ENCODE data around the gene DDX6. TPM values are rescaled to one million over a fixed set of nuclear protein-coding genes. Genes with fewer than 3 reads are reported as not detected.
"Not testable (repeated sequence)": the region's sequence is repeated elsewhere in the genome, so short reads cannot be mapped to it uniquely, and the experiment has no call there.

Gene DDX6
- 100 to 1,000 TPM; 127 to 151 (median 133) TPM for total RNA-seq (2021; fragmentation: NEBNext Ultra II Directional; extraction: Animal tissue kit (Norgen Biotek cat#: 25700))
- long read RNA-seq, full-length matches to known transcripts = 7 of 16 reads
- long read RNA-seq, partial matches to known transcripts = 1 of 16 reads
- long read RNA-seq, other reads (novel, unspliced or antisense) = 8 of 16 reads

- Mint-ChIP-seq H3K4me3 (peak within 1 kb of the TSS; percentile 97), H3K36me3 (ENCODE audit: low read depth) (peaks cover 13% of the 10 kb centered on the region), H3K9me3 (no peaks in the 10 kb centered on the region), H3K27ac (peak within 1 kb of the TSS; percentile 94), H3K27me3 (ENCODE audit: insufficient read depth) (no peaks in the 10 kb centered on the region), H3K4me1 (ENCODE audit: low read depth) (peaks cover 28% of the 10 kb centered on the region)
- TF ChIP-seq CTCF (IDR thresholded peaks at IDR 0.05) = no peak
- DNase-seq = peak; percentile 86
These were observed at the start of gene DDX6 for GRCh38 chr11:118791111-118791960. DDX6 (minus strand) TSS chr11:118791164; CDS start chr11:118786251, 4,913 bp downstream.

- peaks cover 3% of the 10 kb centered on the region; the same call in 1 of the 2 replicates for H3K27me3 Mint-ChIP-seq (ENCODE audit: insufficient read depth)
- H3K9me3 Mint-ChIP-seq = no peaks in the 10 kb centered on the region
- TF ChIP-seq CTCF (IDR thresholded peaks at IDR 0.05) = no peak
- peaks cover 28% of the 10 kb centered on the region for H3K4me1 Mint-ChIP-seq (ENCODE audit: low read depth)
- H3K4me3 Mint-ChIP-seq = no peak overlapping the region
- DNase-seq = no peak
- no peaks in the 10 kb centered on the region for H3K36me3 Mint-ChIP-seq (ENCODE audit: low read depth)
- no peak overlapping the region for H3K27ac Mint-ChIP-seq
These were observed 48.1 kb upstream of the DDX6 start for GRCh38 chr11:118838905-118839553.

GRCh38 chr11:118837868-118838267 lies 46.9 kb upstream of the DDX6 start:
- H3K36me3 Mint-ChIP-seq (ENCODE audit: low read depth) = no peaks in the 10 kb centered on the region
- peaks cover 12% of the 10 kb centered on the region for H3K27me3 Mint-ChIP-seq (ENCODE audit: insufficient read depth)
- H3K4me1 Mint-ChIP-seq (ENCODE audit: low read depth) = peaks cover 21% of the 10 kb centered on the region
- no peak overlapping the region for H3K27ac Mint-ChIP-seq
- no peak for DNase-seq
- no peak for TF ChIP-seq CTCF (IDR thresholded peaks at IDR 0.05)
- H3K9me3 Mint-ChIP-seq = no peaks in the 10 kb centered on the region
- H3K4me3 Mint-ChIP-seq = no peak overlapping the region

GRCh38 chr11:118834427-118835028 lies 43.6 kb upstream of the DDX6 start:
- Mint-ChIP-seq H3K4me3 (no peak overlapping the region; the same call in 1 of the 2 replicates), H3K27me3 (ENCODE audit: insufficient read depth) (peaks cover 15% of the 10 kb centered on the region), H3K9me3 (no peaks in the 10 kb centered on the region), H3K36me3 (ENCODE audit: low read depth) (no peaks in the 10 kb centered on the region), H3K4me1 (ENCODE audit: low read depth) (peaks cover 5% of the 10 kb centered on the region; the same call in 1 of the 2 replicates), H3K27ac (no peak overlapping the region)
- no peak for TF ChIP-seq CTCF (IDR thresholded peaks at IDR 0.05)
- DNase-seq = no peak

- Mint-ChIP-seq H3K9me3 (no peaks in the 10 kb centered on the region), H3K4me1 (ENCODE audit: low read depth) (no peaks in the 10 kb centered on the region), H3K4me3 (no peak overlapping the region), H3K36me3 (ENCODE audit: low read depth) (no peaks in the 10 kb centered on the region), H3K27me3 (ENCODE audit: insufficient read depth) (peaks cover 8% of the 10 kb centered on the region; the same call in 1 of the 2 replicates), H3K27ac (no peak overlapping the region)
- no peak for TF ChIP-seq CTCF (IDR thresholded peaks at IDR 0.05)
- DNase-seq = no peak
These were observed 36.2 kb upstream of the DDX6 start for GRCh38 chr11:118827118-118827517.

GRCh38 chr11:118822936-118823510 lies 32.1 kb upstream of the DDX6 start:
- not testable (repeated sequence) for H3K27me3 Mint-ChIP-seq (ENCODE audit: insufficient read depth); H3K4me1 Mint-ChIP-seq (ENCODE audit: low read depth); H3K27ac Mint-ChIP-seq; H3K4me3 Mint-ChIP-seq; H3K36me3 Mint-ChIP-seq (ENCODE audit: low read depth); H3K9me3 Mint-ChIP-seq; DNase-seq

All from HFFc6 (cell line).